Fibroblast of gingiva (primary cell): Measurements from ENCODE around the gene ZBTB2.
"Not testable (repeated sequence)": the region's sequence is repeated elsewhere in the genome, so short reads cannot be mapped to it uniquely, and the experiment has no call there.

Experiments used
- DNase-seq: peaks from one replicate; pipeline ENCODE4 v3.0.0-alpha.2; 2011; ENCODE audit warnings: low read depth

Gene ZBTB2

GRCh38 chr6:151400473-151400872, 9.1 kb upstream of the ZBTB2 start:
- DNase-seq = no peak

GRCh38 chr6:151399679-151400078, 8.3 kb upstream of the ZBTB2 start:
- DNase-seq = no peak

GRCh38 chr6:151393410-151393809, 2.1 kb upstream of the ZBTB2 start:
- no peak for DNase-seq

GRCh38 chr6:151392427-151392826, 1.1 kb upstream of the ZBTB2 start:
- DNase-seq = no peak

- peak; percentile 74 for DNase-seq
These were observed 398 bp downstream of the ZBTB2 start for GRCh38 chr6:151390851-151391470.

GRCh38 chr6:151390276-151390850, 996 bp downstream of the ZBTB2 start:
- peak; percentile 100 for DNase-seq

- peak; percentile 85 for DNase-seq
These were observed 1.6 kb downstream of the ZBTB2 start for GRCh38 chr6:151389618-151390275.

- no peak for DNase-seq
These were observed 2.3 kb downstream of the ZBTB2 start for GRCh38 chr6:151388997-151389617.

- no peak for DNase-seq
These were observed 3.1 kb downstream of the ZBTB2 start for GRCh38 chr6:151388236-151388635.

- peak; percentile 18 for DNase-seq
These were observed 4.0 kb downstream of the ZBTB2 start for GRCh38 chr6:151387175-151387970.

GRCh38 chr6:151385177-151385576, 6.2 kb downstream of the ZBTB2 start:
- DNase-seq = no peak

GRCh38 chr6:151384151-151384550, 7.2 kb downstream of the ZBTB2 start:
- no peak for DNase-seq

GRCh38 chr6:151382631-151383030, 8.7 kb downstream of the ZBTB2 start:
- DNase-seq = not testable (repeated sequence)

- DNase-seq = no peak
These were observed 9.6 kb downstream of the ZBTB2 start for GRCh38 chr6:151381722-151382121.

- DNase-seq = no peak
These were observed 10.5 kb downstream of the ZBTB2 start for GRCh38 chr6:151380848-151381205.

GRCh38 chr6:151379933-151380847, 11.2 kb downstream of the ZBTB2 start:
- DNase-seq = no peak

- no peak for DNase-seq
These were observed 14.3 kb downstream of the ZBTB2 start for GRCh38 chr6:151377095-151377494.

GRCh38 chr6:151376440-151376839, 14.9 kb downstream of the ZBTB2 start:
- DNase-seq = no peak

GRCh38 chr6:151375833-151376232, 15.5 kb downstream of the ZBTB2 start:
- DNase-seq = no peak

GRCh38 chr6:151374036-151374683, 17.2 kb downstream of the ZBTB2 start:
- no peak for DNase-seq

GRCh38 chr6:151372164-151372563, 19.2 kb downstream of the ZBTB2 start:
- no peak for DNase-seq
